Hepatocyte (in vitro differentiated cells): ENCODE data around the gene TUBA3C. TPM values are rescaled to one million over a fixed set of nuclear protein-coding genes. Genes with fewer than 3 reads are reported as not detected.

Source experiments
- DNase-seq: peaks from one replicate; pipeline ENCODE4 v3.0.0-alpha.2; 2016; ENCODE audit warnings: low spot score
- H2AFZ ChIP-seq: fragments of 200-600 bp; sonication (generic); 2 replicates; pipeline ENCODE4 v1.6.0; 2016; ENCODE audit warnings: antibody characterized with exemption, mild to moderate bottlenecking
- H3K27ac ChIP-seq: fragments of 200-600 bp; sonication (generic); 2 replicates; pipeline ENCODE4 v1.5.1; 2016; ENCODE audit warnings: mild to moderate bottlenecking
- H3K27me3 ChIP-seq: fragments of 200-600 bp; sonication (generic); 2 replicates; pipeline ENCODE4 v1.6.1; 2016
- H3K36me3 ChIP-seq: fragments of 200-600 bp; sonication (generic); replicated peaks from 2 replicates; pipeline ENCODE4 v1.5.1; 2016; ENCODE audit warnings: low read depth; ENCODE audit not compliant: insufficient read depth
- H3K4me1 ChIP-seq: fragments of 200-600 bp; sonication (generic); 2 replicates; pipeline ENCODE4 v1.5.1; 2016; ENCODE audit warnings: mild to moderate bottlenecking, moderate library complexity; ENCODE audit not compliant: insufficient read depth
- H3K4me2 ChIP-seq: fragments of 200-600 bp; sonication (generic); 2 replicates; pipeline ENCODE4 v1.6.0; 2016
- H3K4me3 ChIP-seq: fragments of 200-600 bp; sonication (generic); 2 replicates; pipeline ENCODE4 v1.5.1; 2016; ENCODE audit warnings: mild to moderate bottlenecking
- H3K79me2 ChIP-seq: fragments of 200-600 bp; sonication (generic); 2 replicates; pipeline ENCODE4 v1.6.0; 2017; ENCODE audit warnings: mild to moderate bottlenecking
- H3K9me2 ChIP-seq: fragments of 200-600 bp; sonication (generic); replicated peaks from 2 replicates; pipeline ENCODE4 v1.6.0; 2017; ENCODE audit warnings: mild to moderate bottlenecking; ENCODE audit not compliant: insufficient read depth
- H3K9me3 ChIP-seq: fragments of 200-600 bp; sonication (generic); 2 replicates; pipeline ENCODE4 v1.5.1; 2016; ENCODE audit warnings: low read depth, mild to moderate bottlenecking
- H4K20me1 ChIP-seq: fragments of 200-600 bp; sonication (generic); 2 replicates; pipeline ENCODE4 v1.6.0; 2016; ENCODE audit warnings: mild to moderate bottlenecking; ENCODE audit not compliant: insufficient read depth, poor library complexity, severe bottlenecking
- EZH2 ChIP-seq: fragments of 200-600 bp; sonication (generic); IDR thresholded peaks from 2 replicates; pipeline ENCODE4 v1.6.1; 2016; ENCODE audit warnings: antibody characterized with exemption, mild to moderate bottlenecking, borderline replicate concordance
- EZH2phosphoT487 ChIP-seq: fragments of 200-600 bp; sonication (generic); IDR thresholded peaks from one replicate; pipeline ENCODE4 v1.6.1; 2018; ENCODE audit warnings: antibody characterized with exemption, mild to moderate bottlenecking, low read depth, moderate library complexity; ENCODE audit not compliant: unreplicated experiment, severe bottlenecking
- WGBS: methylation state at CpG from one replicate; pipeline ENCODE4 v1.1.6; 2016; ENCODE audit warnings: low lambda C conversion rate; ENCODE audit errors: missing lambda C conversion rate; 5-methylcytosine and 5-hydroxymethylcytosine counted together
- polyA plus RNA-seq: library from polyadenylated mRNA; unstranded; fragments of >200 nt; fragmentation: Nextera tagmentation; extraction: Ambion mirVana; gene quantifications from 2 replicates; pipeline ENCODE4 v1.2.1, GENCODE V29; 2016
- small RNA-seq: library from RNA; depleted of rRNA; stranded (forward); fragments of <200 nt; gene quantifications from one replicate; pipeline ENCODE3, GENCODE V24; 2014
- total RNA-seq: library from RNA; depleted of rRNA; stranded (reverse); fragments of >200 nt; gene quantifications from 2 replicates; pipeline ENCODE4 v1.2.3, GENCODE V29; 2014
- TF ChIP-seq, protein P1 (sequence below): fragments of 200-600 bp; sonication (generic); IDR thresholded peaks from 2 replicates; pipeline ENCODE4 v1.5.1; 2016; ENCODE audit warnings: antibody characterized with exemption, mild to moderate bottlenecking; ENCODE audit not compliant: poor library complexity

Gene TUBA3C
- total and polyA plus RNA-seq, 2 experiments from 2014 or later, result not detected

DNA sequence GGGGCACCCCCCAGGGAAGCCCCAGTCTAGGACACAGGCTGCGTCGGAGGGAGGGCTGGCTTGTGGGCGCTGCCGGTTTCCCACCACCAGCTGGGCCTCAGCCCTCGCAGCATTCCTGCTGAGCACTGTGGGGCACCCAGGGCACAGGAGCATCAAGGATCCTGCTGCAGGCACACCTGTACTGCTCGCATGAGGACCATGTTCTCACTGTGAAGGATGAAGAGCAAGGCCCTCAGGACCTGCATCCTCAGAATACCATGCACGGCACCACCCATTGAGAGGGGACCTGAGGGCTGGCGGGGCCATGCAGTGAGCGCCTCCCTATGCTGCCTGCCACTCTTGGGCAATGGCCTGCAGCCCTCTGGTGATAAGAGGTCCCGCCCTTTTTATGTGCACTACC, 31.4 kb downstream of the TUBA3C start:
- no peaks in the 10 kb centered on the region for H3K79me2 ChIP-seq
- no peak overlapping the region for H2AFZ ChIP-seq
- no peak overlapping the region for H3K4me3 ChIP-seq
- no peaks in the 10 kb centered on the region for H3K9me3 ChIP-seq
- no peak overlapping the region for H3K4me2 ChIP-seq
- TF ChIP-seq EZH2phosphoT487 (no peak), EZH2 (no peak)
- TF ChIP-seq, protein P1, sequence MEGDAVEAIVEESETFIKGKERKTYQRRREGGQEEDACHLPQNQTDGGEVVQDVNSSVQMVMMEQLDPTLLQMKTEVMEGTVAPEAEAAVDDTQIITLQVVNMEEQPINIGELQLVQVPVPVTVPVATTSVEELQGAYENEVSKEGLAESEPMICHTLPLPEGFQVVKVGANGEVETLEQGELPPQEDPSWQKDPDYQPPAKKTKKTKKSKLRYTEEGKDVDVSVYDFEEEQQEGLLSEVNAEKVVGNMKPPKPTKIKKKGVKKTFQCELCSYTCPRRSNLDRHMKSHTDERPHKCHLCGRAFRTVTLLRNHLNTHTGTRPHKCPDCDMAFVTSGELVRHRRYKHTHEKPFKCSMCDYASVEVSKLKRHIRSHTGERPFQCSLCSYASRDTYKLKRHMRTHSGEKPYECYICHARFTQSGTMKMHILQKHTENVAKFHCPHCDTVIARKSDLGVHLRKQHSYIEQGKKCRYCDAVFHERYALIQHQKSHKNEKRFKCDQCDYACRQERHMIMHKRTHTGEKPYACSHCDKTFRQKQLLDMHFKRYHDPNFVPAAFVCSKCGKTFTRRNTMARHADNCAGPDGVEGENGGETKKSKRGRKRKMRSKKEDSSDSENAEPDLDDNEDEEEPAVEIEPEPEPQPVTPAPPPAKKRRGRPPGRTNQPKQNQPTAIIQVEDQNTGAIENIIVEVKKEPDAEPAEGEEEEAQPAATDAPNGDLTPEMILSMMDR, result no peak
- DNase-seq, result no peak
- H3K36me3 ChIP-seq, result no peaks in the 10 kb centered on the region
- no peaks in the 10 kb centered on the region for H3K27me3 ChIP-seq
- no peaks in the 10 kb centered on the region for H3K9me2 ChIP-seq
- H4K20me1 ChIP-seq, result no peaks in the 10 kb centered on the region
- H3K4me1 ChIP-seq, result no peaks in the 10 kb centered on the region
- WGBS, result 77% methylated on average over 10 of the region's 10 CpGs
- no peak overlapping the region for H3K27ac ChIP-seq

DNA sequence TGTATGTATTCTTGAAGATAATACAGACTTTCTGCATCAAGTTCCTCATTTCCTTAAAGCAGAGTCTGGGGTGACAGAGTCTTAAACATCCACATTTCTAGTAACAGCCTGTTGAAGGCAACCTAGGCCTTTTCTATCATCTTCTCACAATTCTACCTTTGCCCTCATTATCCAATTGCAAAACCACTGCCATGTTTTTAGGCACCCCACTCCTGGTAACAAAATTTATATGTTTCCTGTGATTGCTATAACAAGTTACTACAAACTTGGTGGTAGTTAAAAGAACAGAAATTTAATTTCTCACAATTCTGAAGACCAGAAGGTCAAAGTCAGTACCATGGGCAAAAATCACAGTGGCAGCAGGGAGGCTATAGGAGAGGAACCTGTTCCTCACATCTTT, 33.1 kb downstream of the TUBA3C start:
- Histone ChIP-seq H2AFZ (no peak overlapping the region), H3K4me2 (no peak overlapping the region), H3K79me2 (no peaks in the 10 kb centered on the region), H3K27ac (no peak overlapping the region), H3K9me3 (no peaks in the 10 kb centered on the region), H3K9me2 (no peaks in the 10 kb centered on the region), H4K20me1 (no peaks in the 10 kb centered on the region), H3K4me1 (no peaks in the 10 kb centered on the region), H3K4me3 (no peak overlapping the region), H3K36me3 (no peaks in the 10 kb centered on the region), H3K27me3 (no peaks in the 10 kb centered on the region)
- TF ChIP-seq EZH2phosphoT487, result no peak
- no peak for DNase-seq

Small RNAs within 50 kb of the gene (small RNA-seq; reads per million reads assigned to genes)
- not detected for gene AL139327.4
